ENCODE data around the gene HDAC11.

- TF ChIP-seq CTCF (conservative IDR thresholded peaks at IDR 0.05 in 1 of 2, IDR thresholded peaks at IDR 0.05 in 1 of 2; ENCODE audit: extremely low read depth in 1 of 2, insufficient read depth in 1 of 2, low read depth in 1 of 2, low read length in 2 of 2) (no peak), EZH2 (IDR thresholded peaks at IDR 0.05; ENCODE audit: borderline replicate concordance, low read length) (no peak)
Measured at GRCh38 chr3:13529196-13530112, 49.3 kb downstream of the HDAC11 start.
